Rectal smooth muscle tissue (tissue), 1 donor: ENCODE measurements around the gene HSPA1B.
"Not testable (repeated sequence)": the region's sequence is repeated elsewhere in the genome, so short reads cannot be mapped to it uniquely, and the experiment has no call there.

Experiments
- H3K27ac ChIP-seq: one replicate; pipeline ENCODE4 v1.7.0; 2013; ENCODE audit warnings: low read depth, low read length, inconsistent platforms
- H3K27me3 ChIP-seq: one replicate; pipeline ENCODE4 v1.7.0; 2013; ENCODE audit warnings: low read length; ENCODE audit not compliant: control insufficient read depth, insufficient read depth
- H3K36me3 ChIP-seq: one replicate; pipeline ENCODE4 v1.7.0; 2013; ENCODE audit warnings: low read length; ENCODE audit not compliant: control insufficient read depth, insufficient read depth
- H3K4me1 ChIP-seq: one replicate; pipeline ENCODE4 v1.7.0; 2013; ENCODE audit warnings: low read length; ENCODE audit not compliant: control insufficient read depth, insufficient read depth
- H3K4me3 ChIP-seq: one replicate; pipeline ENCODE4 v1.7.0; 2013; ENCODE audit warnings: low read length
- H3K9ac ChIP-seq: one replicate; pipeline ENCODE4 v1.7.0; 2013; ENCODE audit warnings: low read length

The HSPA1B gene

DNA sequence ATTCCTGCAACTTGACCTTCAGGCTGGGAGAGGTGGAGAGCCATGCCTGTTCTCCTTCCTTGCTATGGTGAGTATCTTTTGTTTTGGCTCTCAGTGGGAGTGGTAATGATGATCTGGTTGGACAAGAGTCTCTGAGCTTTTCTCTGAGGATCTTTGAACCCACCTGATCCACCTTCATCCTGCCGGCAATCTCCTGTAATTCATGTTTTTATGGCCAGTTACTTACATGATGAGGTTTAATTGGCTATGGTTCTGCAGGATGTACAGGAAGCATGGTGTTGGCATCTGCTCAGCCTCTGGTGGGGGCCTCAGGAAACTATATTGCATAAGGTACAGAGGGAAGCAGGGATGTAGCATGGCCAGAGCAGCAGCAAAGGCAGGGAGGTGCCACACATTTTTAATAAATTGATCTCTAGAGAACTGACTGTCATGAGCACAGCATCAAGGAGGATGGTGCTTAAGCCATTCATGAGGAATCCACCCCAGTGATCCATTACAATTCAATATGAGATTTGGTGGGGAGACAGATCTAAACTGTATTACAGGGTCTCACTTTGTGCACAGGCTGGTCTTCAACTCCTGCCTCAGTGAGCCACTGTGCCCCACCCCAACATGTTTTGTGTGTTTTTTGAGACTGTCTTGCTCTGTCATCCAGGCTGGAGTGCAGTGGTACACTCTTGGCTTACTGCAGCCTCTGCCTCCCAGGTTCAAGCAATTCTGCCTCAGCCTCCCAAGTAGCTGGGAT, 10.0 kb downstream of the HSPA1B start:
- Histone ChIP-seq H3K4me1 (peaks cover 19% of the 10 kb centered on the region), H3K36me3 (peaks cover 27% of the 10 kb centered on the region), H3K4me3 (peak overlapping the region; percentile 32), H3K27ac (no peak overlapping the region), H3K27me3 (no peaks in the 10 kb centered on the region), H3K9ac (no peak overlapping the region)

DNA sequence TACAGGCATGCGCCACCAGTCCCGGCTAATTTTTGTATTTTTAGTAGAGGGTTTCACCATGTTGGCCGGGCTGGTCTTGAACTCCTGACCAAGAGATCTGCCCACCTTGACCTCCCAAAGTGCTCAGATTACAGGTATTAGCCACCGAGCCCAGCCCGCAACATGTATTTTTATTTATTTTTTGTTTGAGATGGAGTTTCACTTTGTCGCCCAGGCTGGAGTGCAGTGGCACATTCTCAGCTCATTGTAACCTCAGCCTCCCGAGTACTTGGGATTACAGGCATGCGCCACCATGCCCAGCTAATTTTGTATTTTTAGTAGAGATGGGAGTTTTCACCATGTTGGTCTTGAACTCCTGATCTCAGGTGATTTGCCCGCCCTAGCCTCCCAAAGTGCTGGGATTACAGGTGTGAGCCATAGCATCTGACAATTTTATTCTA, 10.6 kb downstream of the HSPA1B start:
- H3K4me1 ChIP-seq, result peaks cover 19% of the 10 kb centered on the region
- H3K9ac ChIP-seq, H3K27me3 ChIP-seq, H3K27ac ChIP-seq, H3K4me3 ChIP-seq: not testable (repeated sequence)
- peaks cover 27% of the 10 kb centered on the region for H3K36me3 ChIP-seq

- Histone ChIP-seq H3K9ac (no peak overlapping the region), H3K27me3 (no peaks in the 10 kb centered on the region), H3K4me1 (peaks cover 19% of the 10 kb centered on the region), H3K27ac (no peak overlapping the region), H3K36me3 (peaks cover 27% of the 10 kb centered on the region), H3K4me3 (no peak overlapping the region)
Measured at GRCh38 chr6:31838968-31839367, 11.4 kb downstream of the HSPA1B start.

GRCh38 chr6:31839779-31840126, 12.2 kb downstream of the HSPA1B start:
- H3K4me1 ChIP-seq, result peaks cover 19% of the 10 kb centered on the region

DNA sequence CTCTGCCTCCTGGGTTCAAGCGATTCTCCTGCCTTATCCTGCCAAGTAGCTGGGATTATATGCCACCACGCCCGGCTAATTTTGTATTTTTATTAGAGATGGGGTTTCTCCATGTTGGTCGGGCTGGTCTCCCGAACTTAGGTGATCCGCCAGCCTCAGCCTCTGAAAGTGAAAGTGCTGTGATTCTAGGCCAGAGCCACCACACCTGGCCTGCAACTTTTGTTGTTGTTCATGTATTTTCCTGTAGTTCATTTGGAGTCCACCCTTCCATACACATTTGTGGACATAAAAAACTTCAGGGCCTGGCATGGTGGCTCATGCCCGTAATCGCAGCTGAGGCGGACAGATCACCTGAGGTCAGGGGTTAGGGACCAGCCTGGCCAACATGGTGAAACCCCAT, 14.5 kb downstream of the HSPA1B start:
- Histone ChIP-seq H3K4me1 (peaks cover 7% of the 10 kb centered on the region), H3K4me3 (no peak overlapping the region), H3K9ac (no peak overlapping the region), H3K27me3 (no peaks in the 10 kb centered on the region), H3K36me3 (peaks cover 27% of the 10 kb centered on the region), H3K27ac (no peak overlapping the region)

More at GRCh38 chr6:31839779-31840126, 12.2 kb downstream of the HSPA1B start:
- not testable (repeated sequence) for H3K27me3 ChIP-seq, H3K4me3 ChIP-seq, H3K9ac ChIP-seq, H3K27ac ChIP-seq
- peaks cover 27% of the 10 kb centered on the region for H3K36me3 ChIP-seq

- H3K27me3 ChIP-seq, result no peaks in the 10 kb centered on the region
- H3K27ac ChIP-seq, result no peak overlapping the region
- no peaks in the 10 kb centered on the region for H3K4me1 ChIP-seq
- H3K4me3 ChIP-seq, result no peak overlapping the region
- no peak overlapping the region for H3K9ac ChIP-seq
- H3K36me3 ChIP-seq, result peaks cover 8% of the 10 kb centered on the region
Measured at GRCh38 chr6:31844507-31844906, 17.0 kb downstream of the HSPA1B start.

DNA sequence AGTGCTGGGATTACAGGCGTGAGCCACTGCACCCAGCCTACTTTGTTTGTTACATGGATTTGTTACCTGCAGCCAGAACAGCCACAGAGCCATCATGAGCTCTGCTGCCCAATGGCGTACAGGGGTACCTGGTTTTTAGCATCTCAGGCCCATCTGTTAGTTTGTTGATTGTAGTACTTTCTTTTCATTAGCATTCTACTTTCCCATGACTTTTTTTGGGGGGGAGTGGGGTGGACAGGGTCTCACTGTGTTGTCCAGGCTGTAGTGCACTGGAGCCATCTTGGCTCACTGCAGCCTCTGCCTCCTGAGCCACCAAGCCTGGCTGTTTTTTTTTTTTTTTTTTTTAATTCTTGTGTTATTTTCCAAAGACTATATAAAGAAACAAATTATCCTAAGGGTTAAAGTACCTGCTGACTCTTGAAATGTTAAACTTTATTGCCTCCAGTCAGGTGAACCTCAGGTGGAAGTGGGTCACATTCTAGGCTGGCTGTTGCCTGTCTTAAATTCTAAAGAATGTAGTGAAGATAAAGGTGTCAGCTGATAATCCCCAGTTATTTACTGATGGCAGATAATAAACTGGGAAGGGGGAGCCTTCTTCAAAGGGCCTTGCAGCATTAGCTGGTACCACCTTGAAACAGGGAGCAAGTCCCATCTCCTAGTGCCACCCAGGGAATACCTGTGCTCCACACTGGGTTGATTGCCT, 19.9 kb downstream of the HSPA1B start:
- Histone ChIP-seq H3K4me1 (no peaks in the 10 kb centered on the region), H3K9ac (no peak overlapping the region), H3K4me3 (no peak overlapping the region), H3K36me3 (no peaks in the 10 kb centered on the region), H3K27me3 (no peaks in the 10 kb centered on the region), H3K27ac (no peak overlapping the region)

DNA sequence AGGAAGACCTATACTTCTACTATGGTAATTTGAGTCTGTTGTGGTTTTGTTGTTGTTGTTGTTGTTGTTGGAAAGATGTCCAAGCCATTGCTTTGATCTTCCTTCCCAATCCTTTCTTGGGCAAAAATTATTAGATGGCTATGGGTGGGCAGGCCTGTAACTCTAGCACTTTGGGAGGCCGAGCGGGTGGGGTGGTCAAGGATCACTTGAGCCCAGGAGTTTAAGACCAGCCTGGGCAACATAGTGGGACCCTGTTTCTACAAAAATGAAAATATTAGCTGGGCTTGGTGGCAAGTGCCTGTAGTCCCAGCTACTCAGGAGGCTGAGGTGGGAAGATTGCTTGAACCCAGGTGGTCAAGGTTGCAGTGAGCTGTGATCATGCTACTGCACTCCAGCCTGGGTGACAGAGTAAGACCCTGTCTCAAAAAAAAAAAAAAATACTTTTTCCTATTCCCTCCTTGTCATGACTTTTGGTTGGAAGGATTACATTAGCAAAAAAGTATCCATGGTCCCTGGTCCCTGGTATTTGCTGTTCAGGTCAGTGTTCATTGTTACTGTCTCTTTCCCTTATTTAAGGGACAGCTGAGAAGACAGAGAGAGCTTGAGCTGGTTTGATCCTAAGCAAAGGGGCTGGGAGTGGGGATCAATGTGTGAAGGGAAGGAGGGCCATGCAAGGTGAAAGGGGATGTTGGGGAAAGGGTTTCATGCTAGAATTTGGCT, 23.4 kb downstream of the HSPA1B start:
- Histone ChIP-seq H3K27ac (no peak overlapping the region), H3K4me3 (no peak overlapping the region), H3K27me3 (no peaks in the 10 kb centered on the region), H3K36me3 (no peaks in the 10 kb centered on the region), H3K9ac (no peak overlapping the region), H3K4me1 (no peaks in the 10 kb centered on the region)

GRCh38 chr6:31851485-31851832, 23.9 kb downstream of the HSPA1B start:
- Histone ChIP-seq H3K27me3 (no peaks in the 10 kb centered on the region), H3K36me3 (no peaks in the 10 kb centered on the region)

DNA sequence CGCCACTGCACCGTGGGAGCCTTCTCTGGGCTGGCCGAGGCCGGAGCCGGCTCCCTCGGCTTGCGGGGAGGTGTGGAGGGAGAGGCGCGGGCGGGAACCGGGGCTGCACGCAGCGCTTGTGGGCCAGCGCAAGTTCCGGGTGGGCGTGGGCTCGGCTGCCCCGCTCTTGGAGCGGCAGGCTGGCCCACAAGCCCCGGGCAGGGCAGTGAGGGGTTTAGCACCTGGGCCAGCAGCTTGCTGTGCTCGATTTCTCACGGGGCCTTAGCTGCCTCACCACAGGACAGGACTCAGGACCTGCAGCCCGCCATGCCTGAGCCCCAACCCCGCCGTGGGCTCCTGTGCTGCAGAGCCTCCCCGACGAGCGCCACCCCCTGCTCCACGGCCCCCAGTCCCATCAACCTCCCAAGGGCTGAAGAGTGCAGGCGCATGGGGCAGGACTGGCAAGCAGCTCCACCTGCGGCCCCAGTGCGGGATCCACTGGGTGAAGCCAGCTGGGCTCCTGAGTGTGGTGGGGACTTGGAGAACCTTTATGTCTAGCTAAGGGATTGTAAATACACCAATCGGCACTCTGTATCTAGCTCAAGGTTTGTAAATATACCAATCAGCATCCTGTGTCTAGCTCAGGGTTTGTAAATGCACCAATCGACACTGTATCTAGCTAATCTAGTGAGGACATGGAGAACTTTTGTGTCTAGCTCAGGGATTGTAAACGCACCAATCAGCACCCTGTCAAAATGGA, 24.6 kb downstream of the HSPA1B start:
- not testable (repeated sequence) for H3K9ac ChIP-seq, H3K27me3 ChIP-seq, H3K4me1 ChIP-seq, H3K27ac ChIP-seq, H3K4me3 ChIP-seq, H3K36me3 ChIP-seq

More at GRCh38 chr6:31851485-31851832, 23.9 kb downstream of the HSPA1B start:
- Histone ChIP-seq H3K9ac (no peak overlapping the region), H3K4me3 (no peak overlapping the region), H3K4me1 (no peaks in the 10 kb centered on the region), H3K27ac (no peak overlapping the region)

DNA sequence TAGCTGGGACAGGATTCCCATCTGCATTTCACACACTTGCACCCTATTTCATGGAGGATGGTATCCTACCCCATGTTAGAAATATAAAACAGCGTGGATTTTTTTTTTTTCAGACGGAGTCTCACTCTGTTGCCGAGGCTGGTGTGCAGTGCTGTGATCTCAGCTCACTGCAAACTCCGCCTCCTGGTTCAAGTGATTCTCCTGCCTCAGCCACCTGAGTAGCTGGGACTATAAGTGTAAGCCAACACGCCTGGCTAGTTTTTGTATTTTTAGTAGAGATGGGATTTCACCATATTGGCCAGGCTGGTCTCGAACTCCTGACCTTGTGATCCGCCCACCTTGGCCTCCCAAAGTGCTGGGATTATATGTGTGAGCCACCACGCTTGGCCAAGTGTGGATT, 30.2 kb downstream of the HSPA1B start:
- not testable (repeated sequence) for H3K27me3 ChIP-seq, H3K27ac ChIP-seq, H3K4me1 ChIP-seq, H3K4me3 ChIP-seq, H3K9ac ChIP-seq
- H3K36me3 ChIP-seq, result peaks cover 12% of the 10 kb centered on the region

DNA sequence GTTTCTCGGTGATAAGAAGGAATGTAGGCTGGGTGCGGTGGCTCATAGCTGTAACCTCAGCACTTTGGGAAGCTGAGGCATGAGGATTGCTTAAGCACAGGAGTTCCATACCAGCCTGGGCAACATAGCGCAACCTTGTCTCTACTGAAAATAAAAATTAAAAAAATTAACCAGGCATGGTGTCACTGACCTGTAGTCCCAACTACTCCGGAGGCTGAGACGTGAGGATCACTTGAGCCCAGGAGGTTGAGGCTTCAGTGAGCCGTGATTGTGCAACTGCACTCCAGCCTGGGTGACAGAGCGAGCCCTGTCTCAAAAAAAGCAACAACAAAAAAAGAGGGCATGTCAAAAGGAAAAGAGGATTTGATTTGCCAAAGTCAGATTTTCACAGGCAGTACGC, 31.2 kb downstream of the HSPA1B start:
- peaks cover 12% of the 10 kb centered on the region for H3K36me3 ChIP-seq
- no peaks in the 10 kb centered on the region for H3K27me3 ChIP-seq
- H3K4me3 ChIP-seq, result no peak overlapping the region
- H3K4me1 ChIP-seq, result peaks cover 5% of the 10 kb centered on the region
- no peak overlapping the region for H3K9ac ChIP-seq
- no peak overlapping the region for H3K27ac ChIP-seq
